H1 (cell line): ENCODE data around the gene TMEM150A. TPM values are rescaled to one million over a fixed set of nuclear protein-coding genes. Genes with fewer than 3 reads are reported as not detected.

Experiments
- CTCF ChIA-PET: fragments of 300-600 bp; sonication (Branson Sonifier 250); formaldehyde crosslinking; loops from one replicate; lab custom pipeline; 2021; ENCODE audit not compliant: partially characterized antibody; lab: Charles Lee
- POLR2A ChIA-PET: fragments of 300-600 bp; sonication (Branson Sonifier 250); formaldehyde crosslinking; loops from one replicate; lab custom pipeline; 2021; ENCODE audit warnings: inconsistent platforms; ENCODE audit not compliant: partially characterized antibody; lab: Charles Lee
- DNase-seq, 2 experiments: peaks; one replicate each; pipeline versions ENCODE4 v3.0.0 to v3.0.0-alpha.2; 2010 to 2022; ENCODE audit warnings: low spot score in 2 of 2, low read depth in 1 of 2, mixed read lengths in 1 of 2
- FAIRE-seq: peaks from 2 replicates; lab custom pipeline; 2011; peaks lifted over from hg19 to GRCh38; lab: Jason Lieb, UNC
- H2AFZ ChIP-seq: 2 replicates; pipeline ENCODE4 v1.8.1; 2012; ENCODE audit warnings: low read length, inconsistent platforms
- H2AK5ac ChIP-seq: 2 replicates; pipeline ENCODE4 v1.6.1; 2013; ENCODE audit warnings: low read depth, low read length
- H2BK120ac ChIP-seq: replicated peaks from 2 replicates; pipeline ENCODE3; 2013; ENCODE audit warnings: low read depth, low read length, inconsistent platforms
- H2BK12ac ChIP-seq: 2 replicates; pipeline ENCODE4 v1.6.1; 2013; ENCODE audit warnings: low read depth, low read length
- H2BK15ac ChIP-seq: 2 replicates; pipeline ENCODE4 v1.6.1; 2013; ENCODE audit warnings: low read length
- H2BK20ac ChIP-seq: 2 replicates; pipeline ENCODE4 v1.6.1; 2013; ENCODE audit warnings: low read length
- H2BK5ac ChIP-seq: 2 replicates; pipeline ENCODE4 v1.6.1; 2013; ENCODE audit warnings: low read depth, low read length
- H3K14ac ChIP-seq: 2 replicates; pipeline ENCODE4 v1.6.1; 2013; ENCODE audit warnings: inconsistent platforms; ENCODE audit not compliant: insufficient read length
- H3K18ac ChIP-seq: 2 replicates; pipeline ENCODE4 v1.6.1; 2013; ENCODE audit warnings: low read length; ENCODE audit errors: extremely low read depth
- H3K23ac ChIP-seq: 2 replicates; pipeline ENCODE4 v1.6.1; 2013; ENCODE audit warnings: inconsistent platforms; ENCODE audit not compliant: insufficient read length
- H3K23me2 ChIP-seq: 2 replicates; pipeline ENCODE4 v1.6.1; 2013; ENCODE audit warnings: low read depth, low read length
- H3K27ac ChIP-seq: 2 replicates; pipeline ENCODE4 v1.6.1; 2011; ENCODE audit warnings: low read depth, low read length, inconsistent platforms
- H3K27me3 ChIP-seq, 4 experiments: replicated peaks in 1 of 4; 1 replicate in 1 of 4; 2 replicates in 3 of 4; pipeline versions ENCODE4 v1.6.1 to v1.8.1; 2011 to 2013; ENCODE audit warnings: low read length in 3 of 4, mild to moderate bottlenecking in 3 of 4, inconsistent platforms in 2 of 4, mixed read lengths in 2 of 4, moderate library complexity in 1 of 4; ENCODE audit not compliant: control insufficient read depth in 3 of 4, insufficient read depth in 3 of 4; ENCODE audit errors: extremely low read depth in 1 of 4
- H3K36me3 ChIP-seq, 4 experiments: 2 replicates each; pipeline versions ENCODE4 v1.6.1 to v1.8.1; 2011 to 2013; ENCODE audit warnings: mild to moderate bottlenecking in 4 of 4, low read length in 3 of 4, moderate library complexity in 2 of 4, control low read depth in 1 of 4, inconsistent platforms in 1 of 4; ENCODE audit not compliant: insufficient read depth in 4 of 4, control insufficient read depth in 2 of 4
- H3K4ac ChIP-seq: replicated peaks from 2 replicates; pipeline ENCODE3; 2013; ENCODE audit warnings: low read length, low read depth, mixed read lengths, inconsistent platforms; ENCODE audit not compliant: insufficient read length
- H3K4me1 ChIP-seq, 4 experiments: replicated peaks in 1 of 4; 1 replicate in 1 of 4; 2 replicates in 3 of 4; pipeline versions ENCODE4 v1.6.1 to v1.8.1; 2011 to 2013; ENCODE audit warnings: low read length in 3 of 4, inconsistent platforms in 2 of 4, mixed read lengths in 1 of 4; ENCODE audit not compliant: insufficient read depth in 4 of 4, control insufficient read depth in 3 of 4
- H3K4me2 ChIP-seq, 2 experiments: 2 replicates each; pipeline versions ENCODE4 v1.6.1 to v1.8.1; 2011 to 2013; ENCODE audit warnings: low read depth in 2 of 2, low read length in 2 of 2, control low read depth in 1 of 2, inconsistent platforms in 1 of 2, mild to moderate bottlenecking in 1 of 2; ENCODE audit not compliant: insufficient read depth in 1 of 2
- H3K4me3 ChIP-seq, 4 experiments: fragments of 200-600, 300-600 bp in 1 of 4; sonication (generic), shearing (Covaris generic), sonication (Bioruptor Twin) in 1 of 4; 2 replicates each; pipeline versions ENCODE4 v1.5.1 to v1.8.1; 2011 to 2016; ENCODE audit warnings: low read length in 4 of 4, low read depth in 3 of 4, control low read depth in 2 of 4, inconsistent platforms in 2 of 4, mild to moderate bottlenecking in 2 of 4, mixed read lengths in 1 of 4, moderate library complexity in 1 of 4; ENCODE audit not compliant: insufficient read depth in 2 of 4; ENCODE audit errors: extremely low read depth in 1 of 4
- H3K56ac ChIP-seq: replicated peaks from 2 replicates; pipeline ENCODE3; 2013; ENCODE audit warnings: low read depth, mild to moderate bottlenecking, mixed read lengths, low read length, inconsistent platforms; ENCODE audit not compliant: insufficient read length
- H3K79me1 ChIP-seq: 2 replicates; pipeline ENCODE4 v1.6.1; 2013; ENCODE audit warnings: low read depth, low read length, control low read depth
- H3K79me2 ChIP-seq, 2 experiments: 2 replicates each; pipeline versions ENCODE4 v1.6.1 to v1.8.1; 2012 to 2013; ENCODE audit warnings: low read length in 2 of 2, mild to moderate bottlenecking in 2 of 2, inconsistent platforms in 1 of 2; ENCODE audit not compliant: insufficient read depth in 2 of 2, control insufficient read depth in 1 of 2
- H3K9ac ChIP-seq, 4 experiments: replicated peaks in 1 of 4; 1 replicate in 1 of 4; 2 replicates in 3 of 4; pipeline versions ENCODE4 v1.6.1 to v1.8.1; 2011 to 2013; ENCODE audit warnings: low read depth in 3 of 4, low read length in 3 of 4, control low read depth in 2 of 4, mild to moderate bottlenecking in 2 of 4, moderate library complexity in 2 of 4, inconsistent platforms in 1 of 4; ENCODE audit errors: extremely low read depth in 1 of 4
- H3K9me3 ChIP-seq, 2 experiments: 2 replicates each; pipeline versions ENCODE4 v1.6.1 to v1.8.1; 2012 to 2013; ENCODE audit warnings: mild to moderate bottlenecking in 2 of 2, moderate library complexity in 2 of 2, control low read depth in 1 of 2, inconsistent platforms in 1 of 2, low read depth in 1 of 2, low read length in 1 of 2, mixed read lengths in 1 of 2; ENCODE audit not compliant: insufficient read depth in 2 of 2
- H4K20me1 ChIP-seq, 2 experiments: replicated peaks in 1 of 2; 2 replicates each; pipeline versions ENCODE3 to v1.8.1; 2011 to 2013; ENCODE audit warnings: inconsistent platforms in 2 of 2, low read length in 2 of 2, mild to moderate bottlenecking in 1 of 2; ENCODE audit not compliant: insufficient read depth in 2 of 2, control insufficient read depth in 1 of 2
- H4K5ac ChIP-seq: 2 replicates; pipeline ENCODE4 v1.6.1; 2013; ENCODE audit warnings: low read length, low read depth, mixed read lengths, inconsistent platforms; ENCODE audit not compliant: insufficient read length
- H4K8ac ChIP-seq: 2 replicates; pipeline ENCODE4 v1.8.0; 2013; ENCODE audit warnings: mild to moderate bottlenecking, moderate library complexity, low read length, inconsistent platforms; ENCODE audit not compliant: insufficient read depth; ENCODE audit errors: extremely low read depth
- H4K91ac ChIP-seq: replicated peaks from 2 replicates; pipeline ENCODE3; 2013; ENCODE audit warnings: low read length, mixed read lengths, inconsistent platforms; ENCODE audit not compliant: insufficient read length
- POU5F1 ChIP-seq: IDR thresholded peaks from 2 replicates; pipeline ENCODE4 v1.6.1; 2011; ENCODE audit warnings: low read depth, mild to moderate bottlenecking, low read length, moderate library complexity
- RFX5 ChIP-seq: IDR thresholded peaks from 2 replicates; pipeline ENCODE4 v1.6.1; 2011; ENCODE audit warnings: low read depth, low read length, improper control_type of control experiment, borderline replicate concordance
- RNF2 ChIP-seq: fragments of 200-900, 300-1000 bp; sonication (generic); IDR thresholded peaks from 2 replicates; pipeline ENCODE4 v1.7.1; 2016; ENCODE audit warnings: borderline replicate concordance, low read depth, mild to moderate bottlenecking, antibody characterized with exemption, low read length; ENCODE audit not compliant: poor library complexity, severe bottlenecking; ENCODE audit errors: missing control alignments
- TBP ChIP-seq: IDR thresholded peaks from 2 replicates; pipeline ENCODE4 v1.6.1; 2011; ENCODE audit warnings: low read depth, low read length, improper control_type of control experiment
- WGBS, 2 experiments: shearing (Covaris generic) in 1 of 2; methylation state at CpG; one replicate each; pipeline versions ENCODE4 v1.1.6 to v1.1.7; 2013 to 2015; ENCODE audit warnings: low lambda C conversion rate in 2 of 2, mixed read lengths in 2 of 2, inconsistent platforms in 1 of 2, low coverage in 1 of 2, missing lambda C conversion rate in 1 of 2; ENCODE audit not compliant: insufficient replicate concordance in 2 of 2, insufficient coverage in 1 of 2, insufficient read length in 1 of 2; ENCODE audit errors: extremely low coverage in 1 of 2, missing lambda C conversion rate in 1 of 2; 5-methylcytosine and 5-hydroxymethylcytosine counted together
- polyA plus RNA-seq, 7 experiments: library from polyadenylated mRNA; depleted of rRNA in 3 of 7; stranded (reverse) in 5 of 7; unstranded in 2 of 7; fragments of >200 nt in 5 of 7; fragments of 200-250 nt in 2 of 7; gene quantifications; 1 replicate in 5 of 7; 2 replicates in 1 of 7; 4 replicates in 1 of 7; pipeline versions ENCODE4 v1.2.1 to v1.2.3, GENCODE V29; 2011 to 2013; ENCODE audit warnings: missing spikeins in 2 of 7, mixed read lengths in 2 of 7
- total RNA-seq: library from RNA; stranded (reverse); fragmentation: NEBNext Ultra II Directional; extraction: Animal tissue kit (Norgen Biotek cat#: 25700); gene quantifications from 2 replicates; pipeline ENCODE4 v1.2.1, GENCODE V29; 2021

Gene TMEM150A
- total and polyA plus RNA-seq, 2 of the 8 experiments (the other 6 are each of a cell fraction or from before 2014, with no cell fraction given), result 19.8 to 29.9 TPM

DNA sequence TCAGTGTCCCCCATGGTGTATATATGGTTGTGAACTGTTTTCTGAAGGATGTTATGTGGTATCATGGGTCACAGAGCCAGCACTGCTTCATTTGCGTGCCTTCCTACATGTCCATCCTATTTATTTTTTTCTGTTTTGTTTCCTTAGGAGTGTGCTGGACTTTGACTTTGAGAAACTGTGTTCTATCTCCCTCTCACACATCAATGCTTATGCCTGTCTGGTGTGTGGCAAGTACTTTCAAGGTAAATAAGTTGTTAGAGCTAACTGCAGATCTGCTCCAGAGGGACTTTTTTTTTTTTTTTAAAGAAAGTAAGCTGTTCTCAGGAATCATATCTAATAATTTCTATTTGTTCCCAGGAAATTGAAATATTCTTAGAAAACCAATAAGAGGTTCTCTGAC, 18.8 kb upstream of the TMEM150A start:
- peaks cover 0 to 17% of the 10 kb centered on the region in 2 experiments for H4K20me1 ChIP-seq
- H2BK120ac ChIP-seq, result no peak overlapping the region
- peaks cover 33 to 74% (median 49%) of the 10 kb centered on the region in 4 experiments for H3K36me3 ChIP-seq
- H2BK5ac ChIP-seq, result no peak overlapping the region
- H2AFZ ChIP-seq, result no peak overlapping the region
- no peak overlapping the region for H4K91ac ChIP-seq
- H4K8ac ChIP-seq, result no peak overlapping the region
- no peaks in the 10 kb centered on the region for H3K23me2 ChIP-seq
- DNase-seq (no peak), FAIRE-seq (no peak)
- peaks cover 11 to 29% of the 10 kb centered on the region in 2 experiments for H3K79me2 ChIP-seq
- H3K4me2 ChIP-seq, result no peak overlapping the region
- no peak overlapping the region for H3K4ac ChIP-seq
- ChIA-PET CTCF (interaction anchor here (1.7 to 3.3 kb wide), 2 partner anchors 11 to 16 kb away, joined by 5 to 22 read pairs; no protein-coding TSS in a partner anchor), POLR2A (interaction anchor here (0.9 to 4.1 kb wide), 9 partner anchors 8 to 81 kb away, joined by 3 to 30 read pairs (median 4); no protein-coding TSS in a partner anchor)
- no peaks in the 10 kb centered on the region for H3K27me3 ChIP-seq
- H2AK5ac ChIP-seq, result no peak overlapping the region
- no peak overlapping the region for H2BK12ac ChIP-seq
- H3K9ac ChIP-seq, result no peak overlapping the region
- 89% methylated on average over 1 of the region's 1 CpG; no CpG with 5 or more reads in 1 of the 2 experiments for WGBS, 2 experiments
- no peak overlapping the region for H3K4me3 ChIP-seq
- H3K27ac ChIP-seq, result no peak overlapping the region
- no peak overlapping the region for H3K56ac ChIP-seq
- no peak overlapping the region for H2BK15ac ChIP-seq
- H3K79me1 ChIP-seq, result peaks cover 5% of the 10 kb centered on the region
- H4K5ac ChIP-seq, result no peak overlapping the region
- no peak overlapping the region for H2BK20ac ChIP-seq
- no peaks in the 10 kb centered on the region for H3K9me3 ChIP-seq
- peaks cover 0 to 5% (median 2%) of the 10 kb centered on the region in 4 experiments; a peak in 3 of 7 replicates for H3K4me1 ChIP-seq
- H3K18ac ChIP-seq, result no peak overlapping the region
- no peak overlapping the region for H3K23ac ChIP-seq
- H3K14ac ChIP-seq, result no peak overlapping the region
- TF ChIP-seq TBP (no peak), POU5F1 (no peak), RFX5 (no peak), RNF2 (no peak)
